Measurements from ENCODE around the gene ASB15.

DNA sequence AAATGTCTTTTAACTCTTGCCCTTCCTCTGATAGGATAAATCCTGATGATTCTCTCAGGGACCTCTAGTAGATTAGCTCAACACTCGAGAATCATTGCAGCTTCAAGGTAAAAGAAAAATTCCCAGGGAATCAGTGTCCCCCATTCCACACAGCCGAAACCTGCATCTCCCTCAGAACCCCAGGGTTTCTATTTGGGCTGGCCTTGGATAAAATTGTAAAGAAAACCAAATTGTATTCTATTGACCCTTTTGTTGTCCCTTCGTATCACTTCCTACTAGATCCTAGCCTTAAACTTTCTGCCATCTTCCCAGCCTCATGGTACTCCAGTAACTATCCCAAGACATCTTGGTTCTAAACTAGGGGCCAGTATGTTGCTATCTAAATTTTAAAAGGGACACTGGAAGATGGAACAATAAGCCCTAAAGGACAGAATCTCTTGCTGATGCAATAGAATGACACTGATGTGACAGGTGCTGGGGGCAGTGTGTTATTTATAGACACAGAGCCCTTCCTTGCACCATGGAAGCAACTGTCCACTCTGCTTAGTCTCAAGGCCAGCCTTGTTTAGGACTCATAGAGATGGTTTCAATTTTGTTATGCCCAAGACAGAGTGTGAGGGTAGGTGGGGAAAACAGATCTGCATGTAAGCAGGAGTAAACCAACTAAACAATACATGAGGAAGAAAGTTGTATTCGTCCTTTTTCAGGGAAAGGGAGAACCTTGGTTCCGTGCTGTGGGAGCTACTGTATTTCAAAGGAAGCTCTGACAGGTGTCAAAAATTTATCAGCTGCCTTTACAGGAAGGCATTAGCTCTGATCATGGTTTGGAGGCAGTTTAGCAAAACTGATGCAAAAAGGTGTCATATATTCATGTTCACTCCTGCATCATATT is 7.6 kb downstream of the ASB15 start:
- TF ChIP-seq, protein P1, sequence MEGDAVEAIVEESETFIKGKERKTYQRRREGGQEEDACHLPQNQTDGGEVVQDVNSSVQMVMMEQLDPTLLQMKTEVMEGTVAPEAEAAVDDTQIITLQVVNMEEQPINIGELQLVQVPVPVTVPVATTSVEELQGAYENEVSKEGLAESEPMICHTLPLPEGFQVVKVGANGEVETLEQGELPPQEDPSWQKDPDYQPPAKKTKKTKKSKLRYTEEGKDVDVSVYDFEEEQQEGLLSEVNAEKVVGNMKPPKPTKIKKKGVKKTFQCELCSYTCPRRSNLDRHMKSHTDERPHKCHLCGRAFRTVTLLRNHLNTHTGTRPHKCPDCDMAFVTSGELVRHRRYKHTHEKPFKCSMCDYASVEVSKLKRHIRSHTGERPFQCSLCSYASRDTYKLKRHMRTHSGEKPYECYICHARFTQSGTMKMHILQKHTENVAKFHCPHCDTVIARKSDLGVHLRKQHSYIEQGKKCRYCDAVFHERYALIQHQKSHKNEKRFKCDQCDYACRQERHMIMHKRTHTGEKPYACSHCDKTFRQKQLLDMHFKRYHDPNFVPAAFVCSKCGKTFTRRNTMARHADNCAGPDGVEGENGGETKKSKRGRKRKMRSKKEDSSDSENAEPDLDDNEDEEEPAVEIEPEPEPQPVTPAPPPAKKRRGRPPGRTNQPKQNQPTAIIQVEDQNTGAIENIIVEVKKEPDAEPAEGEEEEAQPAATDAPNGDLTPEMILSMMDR (IDR thresholded peaks at IDR 0.05) = no peak
- no peak for TF ChIP-seq POLR2A (IDR thresholded peaks at IDR 0.05)
